ENCODE measurements around the gene UBL7. TPM values are rescaled to one million over a fixed set of nuclear protein-coding genes. Genes with fewer than 3 reads are reported as not detected.
A peak's percentile ranks its signal among the peaks of the same experiment; 100 is the strongest.

Gene UBL7
- total RNA-seq, 2 experiments from 2014 or later, result 55.3 to 63.2 TPM

DNA sequence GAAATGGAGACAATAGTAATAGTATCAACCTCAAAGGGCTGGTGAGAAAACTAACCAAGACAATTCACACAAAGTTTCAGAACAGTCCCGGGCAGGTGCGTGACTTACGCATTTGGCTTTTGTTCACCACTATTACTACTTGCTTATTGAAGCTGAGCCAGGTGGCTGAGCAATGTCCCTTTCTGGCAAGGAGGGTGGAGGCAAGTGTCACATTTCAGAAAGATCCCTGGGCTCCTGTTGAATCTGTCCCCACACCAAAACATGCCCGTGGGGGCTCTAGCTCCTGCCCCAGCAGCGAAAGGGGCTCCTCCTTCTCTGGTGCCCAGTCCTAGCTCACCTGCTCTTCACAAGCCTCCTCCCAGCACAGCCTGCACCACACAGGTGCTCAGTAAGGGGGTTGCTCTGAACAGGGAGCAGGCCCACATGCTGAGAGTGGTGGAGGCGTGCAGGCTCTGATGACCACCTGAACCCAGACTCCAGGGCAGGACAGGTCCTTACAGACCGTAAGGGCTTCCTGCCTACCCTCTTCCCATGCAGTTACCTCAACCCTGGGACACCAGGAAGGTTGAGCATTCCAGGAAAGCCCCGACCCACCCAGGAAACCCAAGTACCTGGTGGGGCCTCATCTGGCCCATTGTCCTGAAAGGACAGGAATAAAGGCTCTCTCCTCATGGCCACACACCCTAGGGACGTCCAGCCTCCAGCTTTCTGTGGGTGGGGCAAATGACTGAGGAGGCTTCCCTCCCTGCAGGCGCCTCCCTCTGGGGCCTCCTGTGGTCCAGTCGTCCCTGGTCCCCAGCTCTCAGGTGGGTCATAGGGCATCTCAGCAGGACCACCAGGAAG lies 59.8 kb downstream of the UBL7 start:
- Mint-ChIP-seq H3K27ac (peak overlapping the region; percentile 87), H3K9me3 (no peaks in the 10 kb centered on the region), H3K4me1 (peaks cover 79% of the 10 kb centered on the region), H3K27me3 (no peaks in the 10 kb centered on the region), H3K4me3 (peak overlapping the region; percentile 70), H3K36me3 (no peaks in the 10 kb centered on the region)
- POLR2A ChIA-PET, result interaction anchor here (1.0 to 6.3 kb wide), 13 partner anchors 10 to 85 kb away, joined by 3 to 109 read pairs (median 4); partner anchors contain the start of genes SEMA7A and UBL7
- ATAC-seq (ENCODE audit: low read depth) (peak; percentile 7), DNase-seq (peak; percentile 56)

DNA sequence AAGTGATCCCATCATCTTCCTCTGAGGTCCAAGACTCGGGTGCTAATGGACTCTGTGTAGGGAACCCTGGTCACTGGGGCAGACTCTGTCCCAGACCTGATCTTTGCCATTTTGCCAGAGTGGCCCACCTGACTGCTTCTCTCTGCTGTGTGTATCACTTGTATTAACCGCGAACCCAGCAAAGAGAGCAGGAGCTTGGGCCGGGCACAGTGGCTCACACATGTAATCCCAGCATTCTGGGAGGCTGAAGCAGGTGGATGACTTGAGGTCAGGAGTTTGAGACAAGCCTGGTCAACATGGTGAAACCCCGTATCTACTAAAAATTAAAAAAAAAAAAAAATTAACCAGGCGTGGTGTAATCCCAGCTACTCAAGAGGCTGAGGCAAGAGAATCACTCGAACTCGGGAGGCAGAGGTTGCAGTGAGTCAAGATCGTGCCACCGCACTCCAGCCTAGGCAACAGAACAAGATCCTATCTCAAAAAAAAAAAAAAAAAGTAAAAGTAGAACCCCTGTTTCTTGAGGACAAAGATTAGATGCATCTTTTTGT lies 60.6 kb downstream of the UBL7 start:
- Mint-ChIP-seq H3K27ac (peak overlapping the region; percentile 87), H3K9me3 (no peaks in the 10 kb centered on the region), H3K4me1 (peaks cover 79% of the 10 kb centered on the region), H3K4me3 (peak overlapping the region; percentile 70), H3K36me3 (no peaks in the 10 kb centered on the region), H3K27me3 (no peaks in the 10 kb centered on the region)
- ATAC-seq (ENCODE audit: low read depth) (peak; percentile 10), DNase-seq (no peak)
- POLR2A ChIA-PET, result interaction anchor here (0.5 to 6.3 kb wide), 15 partner anchors 11 to 458 kb away, joined by 3 to 109 read pairs (median 4); partner anchors contain the start of genes SEMA7A and UBL7

- H3K27me3 Mint-ChIP-seq, result no peaks in the 10 kb centered on the region
- H3K9me3 Mint-ChIP-seq, result no peaks in the 10 kb centered on the region
- H3K4me3 Mint-ChIP-seq, result peak overlapping the region; percentile 70
- peaks cover 79% of the 10 kb centered on the region for H3K4me1 Mint-ChIP-seq
- peak; percentile 56 for ATAC-seq (ENCODE audit: low read depth)
- no peaks in the 10 kb centered on the region for H3K36me3 Mint-ChIP-seq
- DNase-seq, result peak; percentile 80
- POLR2A ChIA-PET, result interaction anchor here (0.5 to 6.3 kb wide), 14 partner anchors 10 to 459 kb away, joined by 3 to 109 read pairs (median 4); partner anchors contain the start of genes SEMA7A and UBL7
- peak overlapping the region; percentile 87 for H3K27ac Mint-ChIP-seq
These were observed 61.2 kb downstream of the UBL7 start for GRCh38 chr15:74399511-74400312.

GRCh38 chr15:74399100-74399499 lies 61.9 kb downstream of the UBL7 start:
- Mint-ChIP-seq H3K27me3 (no peaks in the 10 kb centered on the region), H3K36me3 (no peaks in the 10 kb centered on the region), H3K27ac (peak overlapping the region; percentile 90), H3K4me1 (peaks cover 80% of the 10 kb centered on the region), H3K9me3 (no peaks in the 10 kb centered on the region), H3K4me3 (no peak overlapping the region)
- DNase-seq (no peak), ATAC-seq (ENCODE audit: low read depth) (no peak)
- POLR2A ChIA-PET, result interaction anchor here (2.7 to 6.3 kb wide), 3 partner anchors 14 to 33 kb away, joined by 14 to 109 read pairs (median 102); partner anchors contain the start of gene SEMA7A

GRCh38 chr15:74398183-74398582 lies 62.8 kb downstream of the UBL7 start:
- Mint-ChIP-seq H3K27me3 (no peaks in the 10 kb centered on the region), H3K4me1 (peaks cover 74% of the 10 kb centered on the region), H3K4me3 (peak overlapping the region; percentile 15), H3K27ac (peak overlapping the region; percentile 90), H3K9me3 (no peaks in the 10 kb centered on the region), H3K36me3 (no peaks in the 10 kb centered on the region)
- POLR2A ChIA-PET, result interaction anchor here (2.6 to 6.3 kb wide), 2 partner anchors 13 kb away, joined by 13 to 109 read pairs; no protein-coding TSS in a partner anchor
- DNase-seq, result no peak
- no peak for ATAC-seq (ENCODE audit: low read depth)

- POLR2A ChIA-PET, result interaction anchor here (2.6 kb wide), 1 partner anchor 12 kb away, joined by 13 read pairs; no protein-coding TSS in a partner anchor
- peak overlapping the region; percentile 20 for H3K4me3 Mint-ChIP-seq
- H3K27ac Mint-ChIP-seq, result peak overlapping the region; percentile 90
These were observed 63.5 kb downstream of the UBL7 start for GRCh38 chr15:74397239-74398068.

GRCh38 chr15:74396445-74397238 lies 64.3 kb downstream of the UBL7 start:
- DNase-seq, result no peak

More at GRCh38 chr15:74397239-74398068, 63.5 kb downstream of the UBL7 start:
- ATAC-seq (ENCODE audit: low read depth) (no peak), DNase-seq (no peak)
- Mint-ChIP-seq H3K9me3 (no peaks in the 10 kb centered on the region), H3K36me3 (no peaks in the 10 kb centered on the region), H3K4me1 (peaks cover 72% of the 10 kb centered on the region), H3K27me3 (no peaks in the 10 kb centered on the region)

GRCh38 chr15:74396146-74396438 lies 64.9 kb downstream of the UBL7 start:
- no peak for ATAC-seq (ENCODE audit: low read depth)
- Mint-ChIP-seq H3K4me1 (peaks cover 70% of the 10 kb centered on the region), H3K27me3 (no peaks in the 10 kb centered on the region)

More at GRCh38 chr15:74396445-74397238, 64.3 kb downstream of the UBL7 start:
- Mint-ChIP-seq H3K9me3 (no peaks in the 10 kb centered on the region), H3K4me3 (no peak overlapping the region), H3K27me3 (no peaks in the 10 kb centered on the region), H3K4me1 (peaks cover 72% of the 10 kb centered on the region), H3K36me3 (no peaks in the 10 kb centered on the region), H3K27ac (peak overlapping the region; percentile 90)
- POLR2A ChIA-PET, result interaction anchor here (1.1 to 2.6 kb wide), 2 partner anchors 10 to 11 kb away, joined by 3 to 13 read pairs; no protein-coding TSS in a partner anchor
- no peak for ATAC-seq (ENCODE audit: low read depth)

More at GRCh38 chr15:74396146-74396438, 64.9 kb downstream of the UBL7 start:
- no peak for DNase-seq
- POLR2A ChIA-PET, result interaction anchor here (1.1 to 2.6 kb wide), 2 partner anchors 9 to 11 kb away, joined by 3 to 13 read pairs; no protein-coding TSS in a partner anchor
- no peaks in the 10 kb centered on the region for H3K9me3 Mint-ChIP-seq
- peak overlapping the region; percentile 90 for H3K27ac Mint-ChIP-seq
- no peak overlapping the region for H3K4me3 Mint-ChIP-seq
- H3K36me3 Mint-ChIP-seq, result no peaks in the 10 kb centered on the region

Small RNA genes within 50 kb of the gene (microRNA-seq; reads per million reads assigned to microRNA genes)
- not detected for gene MIR6881

Other genes starting within 250 kb of the UBL7 start
- gene CCDC33, start 224.8 kb downstream of the UBL7 start, total RNA-seq, result under 1 TPM in 1 of 2 experiments, not detected in 1; 0.17 TPM
- gene CYP11A1, start 93.5 kb downstream of the UBL7 start, total RNA-seq, result not detected
- 10 to 100 TPM; 15.2 to 15.8 TPM for gene SEMA7A, start 27.2 kb downstream of the UBL7 start, total RNA-seq
- gene ARID3B, start 80.1 kb upstream of the UBL7 start, total RNA-seq, result 10 to 100 TPM; 39.4 to 43.0 TPM
- 100 to 1,000 TPM; 134 to 148 TPM for gene CLK3, start 154.7 kb upstream of the UBL7 start, total RNA-seq
- 10 to 100 TPM; 46.7 to 47.0 TPM for gene EDC3, start 234.9 kb upstream of the UBL7 start, total RNA-seq